Naive thymus-derived CD8-positive, alpha-beta T cell (primary cell): ENCODE measurements around the gene NDUFS4. TPM values are rescaled to one million over a fixed set of nuclear protein-coding genes. Genes with fewer than 3 reads are reported as not detected.
"Not testable (repeated sequence)": the region's sequence is repeated elsewhere in the genome, so short reads cannot be mapped to it uniquely, and the experiment has no call there.

Experiments
- ATAC-seq, 2 donors: fragments of 150-1000 bp; cut with Tn5 transposase in 1 of 2; sonication (Bioruptor Pico), chemical (Tn5 transposase) in 1 of 2; 1 replicate in 1 of 2; 2 replicates in 1 of 2; pipeline ENCODE4 v1.10.0; 2021; ENCODE audit warnings: mild to moderate bottlenecking in 2 of 2, moderate library complexity in 2 of 2
- POLR2A ChIA-PET: fragments of 350-600 bp; sonication (Branson Sonifier 250); formaldehyde crosslinking; loops from one replicate; lab custom pipeline; 2021; ENCODE audit warnings: antibody characterized with exemption; lab: Charles Lee
- DNase-seq, 10 donors: peaks; one replicate each; pipeline versions ENCODE4 v3.0.0 to v3.0.0-alpha.2; 2020 to 2022
- H3K27ac Mint-ChIP-seq, 10 donors: one replicate each; pipeline ENCODE4 v1.8.0; 2020 to 2022; ENCODE audit warnings: mild to moderate bottlenecking in 10 of 10, mixed read lengths in 10 of 10, moderate library complexity in 4 of 10, inconsistent platforms in 1 of 10
- H3K27me3 Mint-ChIP-seq, 5 donors: one replicate each; pipeline ENCODE4 v1.8.0; 2021 to 2022; ENCODE audit warnings: mixed read lengths in 5 of 5
- H3K36me3 Mint-ChIP-seq, 3 donors: one replicate each; pipeline ENCODE4 v1.8.0; 2020 to 2022; ENCODE audit warnings: mixed read lengths in 3 of 3, mild to moderate bottlenecking in 2 of 3, inconsistent platforms in 1 of 3
- H3K4me1 Mint-ChIP-seq, 4 donors: one replicate each; pipeline ENCODE4 v1.8.0; 2021 to 2022; ENCODE audit warnings: mixed read lengths in 4 of 4
- H3K4me3 Mint-ChIP-seq, 10 donors: one replicate each; pipeline ENCODE4 v1.8.0; 2020 to 2022; ENCODE audit warnings: mild to moderate bottlenecking in 10 of 10, mixed read lengths in 10 of 10, moderate library complexity in 6 of 10, inconsistent platforms in 1 of 10
- H3K9me3 Mint-ChIP-seq, 9 donors: one replicate each; pipeline ENCODE4 v1.8.0; 2020 to 2022; ENCODE audit warnings: mixed read lengths in 9 of 9, mild to moderate bottlenecking in 3 of 9, inconsistent platforms in 1 of 9, moderate library complexity in 1 of 9
- polyA plus RNA-seq, 3 donors: library from polyadenylated mRNA; unstranded; fragments of 300-500 nt; fragmentation: Illumina TruSeq; gene quantifications; one replicate each; pipeline ENCODE4 v1.2.3, GENCODE V29; 2021
- total RNA-seq, 8 experiments: library from RNA in 2 of 8; stranded (reverse) in 2 of 8; gene quantifications; one replicate each; pipeline ENCODE4 v1.2.3 and lab custom pipeline; 2021 to 2026

NDUFS4 gene
- total and polyA plus RNA-seq, 5 experiments from 2014 or later: 30.6 to 106 (median 99.4) TPM

DNA sequence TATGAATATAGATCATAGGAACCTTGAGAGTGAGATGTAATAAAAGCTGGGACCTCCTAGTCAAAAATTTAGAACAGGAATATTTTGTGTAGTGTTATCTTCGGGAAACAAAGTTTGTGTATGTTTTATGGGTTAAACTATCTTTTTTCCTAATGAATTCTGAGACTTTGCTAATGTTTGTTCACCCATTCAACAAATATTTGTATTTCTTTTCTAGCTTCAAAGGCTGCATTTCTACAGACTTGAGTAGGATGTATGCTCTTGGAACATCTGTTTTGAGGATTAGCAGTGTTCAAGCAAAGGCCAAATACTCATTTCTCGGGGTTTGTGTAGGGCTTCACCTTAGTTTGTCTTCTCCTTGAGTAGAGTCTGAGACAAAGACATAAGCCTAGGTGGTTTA is 16.2 kb downstream of the NDUFS4 start:
- no peaks in the 10 kb centered on the region for H3K27me3 Mint-ChIP-seq
- POLR2A ChIA-PET: no interaction called here
- no peak overlapping the region for H3K4me3 Mint-ChIP-seq
- H3K4me1 Mint-ChIP-seq: peaks cover 14 to 80% (median 72%) of the 10 kb centered on the region in 4 donors
- H3K9me3 Mint-ChIP-seq: no peaks in the 10 kb centered on the region
- peaks cover 0 to 17% (median 4%) of the 10 kb centered on the region in 3 donors for H3K36me3 Mint-ChIP-seq
- peak overlapping the region in 1 of 10 donors; percentile 26 for H3K27ac Mint-ChIP-seq
- DNase-seq (no peak), ATAC-seq (no peak)

- peaks cover 0 to 14% (median 6%) of the 10 kb centered on the region in 3 donors for H3K36me3 Mint-ChIP-seq
- no peak for DNase-seq
- no peak overlapping the region for H3K4me3 Mint-ChIP-seq
- peak overlapping the region in 1 of 10 donors; percentile 7 for H3K27ac Mint-ChIP-seq
- H3K4me1 Mint-ChIP-seq: peaks cover 14 to 73% (median 63%) of the 10 kb centered on the region in 4 donors
- H3K9me3 Mint-ChIP-seq: no peaks in the 10 kb centered on the region
- POLR2A ChIA-PET: no interaction called here
- no peak for ATAC-seq
- H3K27me3 Mint-ChIP-seq: no peaks in the 10 kb centered on the region
Observed at GRCh38 chr5:53578854-53579253, 18.4 kb downstream of the NDUFS4 start.

DNA sequence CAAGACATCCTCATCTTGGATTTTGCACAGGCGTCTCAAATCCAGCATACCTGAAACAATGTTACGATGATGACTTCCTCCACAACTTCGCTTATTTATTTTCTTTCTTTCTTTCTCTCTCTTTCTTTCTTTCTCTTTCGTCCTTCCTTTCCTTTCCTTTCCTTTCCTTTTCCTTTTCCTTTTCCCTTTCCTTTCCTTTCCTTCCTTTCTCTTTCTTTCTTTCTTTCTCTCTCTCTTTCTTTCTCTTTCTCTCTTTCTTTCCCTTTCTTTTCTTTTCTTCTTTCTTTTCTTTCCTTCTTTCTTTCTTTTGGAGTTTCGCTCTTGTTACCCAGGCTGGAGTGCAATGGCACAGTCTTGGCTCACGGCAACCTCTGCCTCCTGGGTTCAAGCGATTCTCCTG is 20.1 kb downstream of the NDUFS4 start:
- DNase-seq: no peak
- Mint-ChIP-seq H3K36me3 (peaks cover 0 to 15% (median 13%) of the 10 kb centered on the region in 3 donors), H3K4me3 (no peak overlapping the region), H3K27ac (peak overlapping the region in 2 of 10 donors; percentile 8 to 19), H3K9me3 (peaks cover 0 to 2% (median 0%) of the 10 kb centered on the region in 9 donors), H3K27me3 (no peaks in the 10 kb centered on the region), H3K4me1 (peaks cover 12 to 64% (median 53%) of the 10 kb centered on the region in 4 donors)
- POLR2A ChIA-PET: no interaction called here
- no peak for ATAC-seq

GRCh38 chr5:53582225-53582624 is 21.8 kb downstream of the NDUFS4 start:
- DNase-seq: no peak
- no peaks in the 10 kb centered on the region for H3K27me3 Mint-ChIP-seq
- peaks cover 0 to 2% (median 0%) of the 10 kb centered on the region in 9 donors for H3K9me3 Mint-ChIP-seq
- H3K4me3 Mint-ChIP-seq: no peak overlapping the region
- POLR2A ChIA-PET: no interaction called here
- ATAC-seq: no peak
- H3K4me1 Mint-ChIP-seq: peaks cover 9 to 50% (median 39%) of the 10 kb centered on the region in 4 donors
- no peak overlapping the region for H3K27ac Mint-ChIP-seq
- peaks cover 0 to 16% (median 15%) of the 10 kb centered on the region in 3 donors for H3K36me3 Mint-ChIP-seq

GRCh38 chr5:53590759-53591158 is 30.3 kb downstream of the NDUFS4 start:
- Mint-ChIP-seq H3K4me3 (no peak overlapping the region), H3K27me3 (no peaks in the 10 kb centered on the region), H3K27ac (no peak overlapping the region), H3K9me3 (no peaks in the 10 kb centered on the region), H3K4me1 (peaks cover 19 to 73% (median 65%) of the 10 kb centered on the region in 4 donors), H3K36me3 (peaks cover 0 to 14% (median 9%) of the 10 kb centered on the region in 3 donors)
- no peak for ATAC-seq
- DNase-seq: no peak
- POLR2A ChIA-PET: no interaction called here

GRCh38 chr5:53594419-53594818 is 34.0 kb downstream of the NDUFS4 start:
- no peak for DNase-seq
- H3K9me3 Mint-ChIP-seq: peaks cover 0 to 5% (median 0%) of the 10 kb centered on the region in 9 donors
- peaks cover 10 to 18% (median 11%) of the 10 kb centered on the region in 3 donors for H3K36me3 Mint-ChIP-seq
- POLR2A ChIA-PET: no interaction called here
- no peaks in the 10 kb centered on the region for H3K27me3 Mint-ChIP-seq
- H3K4me3 Mint-ChIP-seq: peak overlapping the region in 1 of 10 donors; percentile 41
- H3K27ac Mint-ChIP-seq: no peak overlapping the region
- H3K4me1 Mint-ChIP-seq: peaks cover 20 to 61% (median 60%) of the 10 kb centered on the region in 4 donors
- ATAC-seq: no peak

- ATAC-seq (no peak), DNase-seq (no peak)
- Mint-ChIP-seq H3K27me3 (no peaks in the 10 kb centered on the region), H3K4me1 (peaks cover 11 to 33% (median 30%) of the 10 kb centered on the region in 4 donors), H3K4me3 (no peak overlapping the region), H3K9me3 (peaks cover 0 to 9% (median 0%) of the 10 kb centered on the region in 9 donors), H3K36me3 (peaks cover 10 to 21% (median 17%) of the 10 kb centered on the region in 3 donors), H3K27ac (no peak overlapping the region)
- POLR2A ChIA-PET: no interaction called here
Observed at GRCh38 chr5:53597894-53598293, 37.5 kb downstream of the NDUFS4 start.

DNA sequence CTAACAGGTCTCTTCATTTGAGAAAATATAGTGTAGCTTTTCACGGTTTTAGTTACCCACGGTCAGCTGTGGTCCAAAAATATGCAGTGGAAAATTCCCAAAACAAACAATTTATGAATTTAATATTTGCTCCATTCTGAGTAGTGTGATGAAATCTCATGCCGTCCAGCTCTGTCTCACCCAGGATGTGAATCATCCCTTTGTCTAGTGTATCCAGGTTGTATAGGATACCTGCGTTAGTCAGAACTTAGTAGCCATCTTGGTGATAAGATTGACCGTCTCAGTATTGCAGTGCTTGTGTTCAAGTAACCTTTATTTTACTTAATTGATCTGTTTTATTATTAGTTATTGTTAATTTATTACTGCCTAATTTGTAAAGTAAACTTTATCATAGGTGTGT is 41.1 kb downstream of the NDUFS4 start:
- Mint-ChIP-seq H3K4me3 (no peak overlapping the region), H3K27ac (no peak overlapping the region), H3K9me3 (peaks cover 0 to 9% (median 0%) of the 10 kb centered on the region in 9 donors), H3K27me3 (no peaks in the 10 kb centered on the region), H3K36me3 (peaks cover 18 to 46% (median 45%) of the 10 kb centered on the region in 3 donors), H3K4me1 (peaks cover 3 to 12% (median 9%) of the 10 kb centered on the region in 4 donors)
- DNase-seq (no peak), ATAC-seq (no peak)
- POLR2A ChIA-PET: no interaction called here

GRCh38 chr5:53603009-53603687 is 42.7 kb downstream of the NDUFS4 start:
- no peak overlapping the region for H3K27ac Mint-ChIP-seq
- ATAC-seq: no peak

GRCh38 chr5:53604309-53604708 is 43.9 kb downstream of the NDUFS4 start:
- H3K4me1 Mint-ChIP-seq: peaks cover 4 to 13% (median 9%) of the 10 kb centered on the region in 4 donors
- no peak overlapping the region for H3K4me3 Mint-ChIP-seq
- H3K27ac Mint-ChIP-seq: peak overlapping the region in 1 of 10 donors; percentile 7
- DNase-seq: no peak
- no peaks in the 10 kb centered on the region for H3K27me3 Mint-ChIP-seq
- POLR2A ChIA-PET: no interaction called here
- ATAC-seq: no peak
- peaks cover 20 to 57% (median 52%) of the 10 kb centered on the region in 3 donors for H3K36me3 Mint-ChIP-seq
- peaks cover 0 to 4% (median 0%) of the 10 kb centered on the region in 9 donors for H3K9me3 Mint-ChIP-seq

More at GRCh38 chr5:53603009-53603687, 42.7 kb downstream of the NDUFS4 start:
- Mint-ChIP-seq H3K4me1 (peaks cover 0 to 3% (median 1%) of the 10 kb centered on the region in 4 donors), H3K27me3 (no peaks in the 10 kb centered on the region), H3K4me3 (no peak overlapping the region), H3K9me3 (peaks cover 0 to 4% (median 0%) of the 10 kb centered on the region in 9 donors), H3K36me3 (peaks cover 13 to 46% (median 43%) of the 10 kb centered on the region in 3 donors)
- POLR2A ChIA-PET: no interaction called here
- DNase-seq: no peak

- H3K27ac Mint-ChIP-seq: no peak overlapping the region
- ATAC-seq (no peak), DNase-seq (no peak)
- no peak overlapping the region for H3K4me3 Mint-ChIP-seq
- POLR2A ChIA-PET: no interaction called here
- peaks cover 12 to 25% (median 14%) of the 10 kb centered on the region in 4 donors for H3K4me1 Mint-ChIP-seq
- no peaks in the 10 kb centered on the region for H3K27me3 Mint-ChIP-seq
- peaks cover 20 to 68% (median 52%) of the 10 kb centered on the region in 3 donors for H3K36me3 Mint-ChIP-seq
- peaks cover 0 to 2% (median 0%) of the 10 kb centered on the region in 9 donors for H3K9me3 Mint-ChIP-seq
Observed at GRCh38 chr5:53607886-53608285, 47.4 kb downstream of the NDUFS4 start.

- H3K27me3 Mint-ChIP-seq, H3K4me3 Mint-ChIP-seq, POLR2A ChIA-PET, H3K27ac Mint-ChIP-seq, ATAC-seq, DNase-seq, H3K9me3 Mint-ChIP-seq: not testable (repeated sequence)
- H3K4me1 Mint-ChIP-seq: peaks cover 13 to 33% (median 19%) of the 10 kb centered on the region in 4 donors
- peaks cover 20 to 68% (median 50%) of the 10 kb centered on the region in 3 donors for H3K36me3 Mint-ChIP-seq
Observed at GRCh38 chr5:53608897-53609296, 48.5 kb downstream of the NDUFS4 start.

DNA sequence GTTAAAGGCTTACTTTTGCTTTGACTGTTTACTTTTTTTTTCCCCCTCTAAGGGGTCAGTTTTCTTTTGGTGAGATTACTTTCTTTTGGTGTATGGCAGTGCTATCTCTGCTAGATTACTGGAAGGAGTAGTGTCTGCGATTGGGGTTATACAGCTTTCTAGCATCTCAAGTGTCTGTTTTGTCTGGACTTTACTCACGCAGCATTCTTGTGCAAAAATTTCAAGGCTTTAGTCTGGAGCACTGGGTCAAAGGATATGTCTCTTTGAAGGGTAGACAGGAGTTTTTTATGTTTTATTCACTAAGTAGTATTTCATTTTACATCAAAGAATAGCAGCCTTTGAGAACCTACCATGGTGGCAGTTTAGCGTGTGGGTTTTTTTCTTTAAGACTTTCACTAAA is 52.6 kb downstream of the NDUFS4 start:
- H3K4me1 Mint-ChIP-seq: peaks cover 13 to 41% (median 22%) of the 10 kb centered on the region in 4 donors
- peaks cover 7 to 42% (median 24%) of the 10 kb centered on the region in 3 donors for H3K36me3 Mint-ChIP-seq
- no peaks in the 10 kb centered on the region for H3K27me3 Mint-ChIP-seq
- H3K9me3 Mint-ChIP-seq: no peaks in the 10 kb centered on the region
- ATAC-seq: no peak
- DNase-seq: no peak
- H3K27ac Mint-ChIP-seq: peak overlapping the region in 2 of 10 donors; percentile 27 to 50
- POLR2A ChIA-PET: interaction anchor here (0.6 kb wide), 1 partner anchor 883 kb away, joined by 3 read pairs; no protein-coding TSS in a partner anchor
- H3K4me3 Mint-ChIP-seq: no peak overlapping the region
